GM18868 (cell line): ENCODE results near the gene ELP4.
"Not testable (repeated sequence)": the region's sequence is repeated elsewhere in the genome, so short reads cannot be mapped to it uniquely, and the experiment has no call there.

Experiments used
- ATAC-seq: cut with Tn5 transposase; IDR thresholded peaks from one replicate; pipeline ENCODE4 v1.9.1; 2021; ENCODE audit warnings: mild to moderate bottlenecking, moderate library complexity; ENCODE audit not compliant: unreplicated experiment

The ELP4 gene

GRCh38 chr11:31509429-31510345 is at the start of gene ELP4, which contains the start of gene IMMP1L:
Gene ELP4, plus strand, starts transcription at chr11:31509767. Its CDS starts 18 bp downstream, at chr11:31509785.
Gene IMMP1L, minus strand, starts transcription at chr11:31509622. Its CDS starts 46,346 bp downstream, at chr11:31463276.
- peak; percentile 100 for ATAC-seq

DNA sequence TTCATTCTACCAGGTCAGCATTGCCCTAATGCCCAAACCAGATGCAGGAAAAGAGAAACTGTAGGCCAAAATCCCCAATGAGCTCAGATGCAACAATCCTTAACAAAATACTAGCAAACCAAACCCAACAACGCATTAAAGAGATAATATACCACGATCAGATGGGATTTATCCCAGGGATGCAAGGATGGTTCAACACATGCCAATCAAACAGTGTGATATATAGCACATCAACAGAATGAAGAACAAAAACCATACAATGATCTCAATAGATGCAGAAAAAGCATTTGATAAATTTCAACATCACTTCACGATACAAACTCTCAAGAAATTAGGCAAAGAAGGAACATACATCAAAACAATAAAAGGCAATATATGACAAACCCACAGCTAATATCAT is 45.1 kb upstream of the ELP4 start:
- ATAC-seq = no peak

DNA sequence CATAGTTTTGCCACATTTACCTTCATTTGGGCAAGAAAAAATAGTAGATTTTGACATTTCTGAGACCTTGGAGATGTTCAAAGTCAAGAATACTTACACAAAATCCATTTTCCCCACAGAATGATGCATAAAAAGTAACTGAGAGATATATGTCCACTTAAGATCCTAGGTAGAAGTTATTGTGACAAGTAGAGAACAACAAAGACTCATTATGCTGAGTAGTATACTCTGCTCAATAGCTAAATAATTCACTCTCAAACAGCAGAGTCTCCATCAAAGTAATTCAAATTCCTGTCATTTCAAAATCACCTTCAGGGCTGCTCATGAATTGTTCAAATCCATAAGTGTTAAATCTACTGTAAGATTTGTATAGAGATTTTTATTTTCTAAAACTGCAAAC is 35.5 kb upstream of the ELP4 start:
- ATAC-seq = no peak

DNA sequence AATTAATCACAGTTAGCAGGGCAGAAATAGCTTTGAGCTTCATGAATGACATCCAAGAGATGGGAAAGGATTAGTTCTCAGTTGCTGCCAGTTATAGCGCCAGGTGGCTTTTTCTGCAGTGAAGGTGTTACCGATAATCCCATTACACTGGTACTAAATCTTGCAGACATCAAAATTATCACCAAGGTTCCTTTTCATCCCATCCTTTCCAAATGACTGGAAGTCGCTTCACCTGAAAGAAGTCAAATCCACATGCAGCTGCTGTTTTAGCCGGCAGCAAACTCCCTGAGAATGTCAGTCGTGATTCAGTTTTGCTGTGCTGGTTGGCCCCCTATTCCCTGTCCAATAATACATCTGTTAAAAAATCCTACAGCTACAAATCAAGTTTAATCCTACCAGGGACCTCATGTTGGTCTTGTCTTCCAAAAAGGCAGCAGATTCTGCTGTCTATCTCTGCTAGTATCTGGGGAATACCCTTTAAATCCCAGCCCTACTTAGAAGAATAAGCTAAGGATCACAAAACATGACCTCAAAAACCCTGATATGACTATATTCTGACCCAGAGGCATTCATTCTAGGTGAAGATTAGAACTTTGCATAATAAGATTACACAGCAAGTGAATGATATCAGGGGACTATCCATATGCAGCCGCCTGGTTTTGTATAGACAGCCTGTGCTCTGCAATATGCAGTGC is 31.9 kb upstream of the ELP4 start:
- no peak for ATAC-seq

- ATAC-seq = no peak
Measured at GRCh38 chr11:31478223-31478590, 31.4 kb upstream of the ELP4 start.

DNA sequence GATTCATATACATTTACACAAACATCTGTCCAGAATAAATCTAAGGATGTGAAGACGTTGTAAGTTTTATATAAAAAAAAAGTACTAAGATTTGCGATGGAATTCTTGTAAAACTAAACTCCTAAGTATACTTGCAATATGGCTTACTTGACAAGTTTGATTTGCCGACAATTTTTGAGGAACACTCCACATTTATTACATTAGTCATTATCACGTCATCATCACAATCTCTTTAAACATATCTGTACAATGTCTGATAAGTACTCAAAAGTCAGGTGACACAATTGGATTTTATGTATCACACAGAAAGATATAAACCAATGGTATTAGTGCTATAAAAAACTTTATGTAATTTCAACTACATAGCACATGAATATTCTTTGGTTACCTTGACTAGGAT is 30.5 kb upstream of the ELP4 start:
- ATAC-seq = no peak

GRCh38 chr11:31480930-31481329 is 28.6 kb upstream of the ELP4 start:
- no peak for ATAC-seq

DNA sequence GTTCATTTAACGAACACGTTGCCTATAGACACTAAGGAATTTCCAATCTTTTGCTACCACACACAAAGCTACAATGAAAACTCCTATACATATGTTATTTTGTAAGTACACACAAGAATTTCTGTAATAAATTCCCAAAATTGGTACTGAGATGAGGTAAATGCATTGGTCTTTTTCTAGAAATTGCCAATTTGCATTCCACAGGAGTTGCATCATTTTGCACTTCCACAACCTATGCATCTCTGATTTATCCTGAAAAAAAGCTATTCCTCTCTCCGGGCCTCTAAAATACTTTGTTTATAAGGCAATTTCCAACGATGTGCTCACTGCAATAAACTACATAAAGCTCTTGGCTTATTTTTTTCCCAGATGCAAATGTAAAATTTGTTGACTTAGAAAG is 25.1 kb upstream of the ELP4 start:
- no peak for ATAC-seq

GRCh38 chr11:31487848-31488247 is 21.7 kb upstream of the ELP4 start:
- peak; percentile 72 for ATAC-seq

- no peak for ATAC-seq
Measured at GRCh38 chr11:31492320-31492913, 17.1 kb upstream of the ELP4 start.

GRCh38 chr11:31493235-31493634 is 16.3 kb upstream of the ELP4 start:
- no peak for ATAC-seq

DNA sequence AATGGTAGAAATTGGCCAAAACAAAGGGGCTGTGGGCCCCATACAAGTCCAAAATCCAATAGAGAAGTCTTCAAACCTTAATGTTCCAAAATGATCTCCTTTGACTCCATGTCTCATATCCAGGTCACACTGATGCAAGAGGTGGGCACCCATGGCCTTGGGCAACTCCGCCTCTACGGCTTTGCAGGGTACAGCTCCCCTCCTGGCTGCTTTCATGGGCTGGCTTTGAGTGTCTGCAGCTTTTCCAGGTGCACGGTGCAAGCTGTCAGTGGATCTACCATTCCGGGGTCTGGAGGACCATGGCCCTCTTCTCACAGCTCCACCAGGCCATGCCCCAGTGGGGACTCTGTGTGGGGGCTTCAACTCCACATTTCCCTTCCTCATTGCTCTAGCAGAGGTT is 15.8 kb upstream of the ELP4 start:
- not testable (repeated sequence) for ATAC-seq

DNA sequence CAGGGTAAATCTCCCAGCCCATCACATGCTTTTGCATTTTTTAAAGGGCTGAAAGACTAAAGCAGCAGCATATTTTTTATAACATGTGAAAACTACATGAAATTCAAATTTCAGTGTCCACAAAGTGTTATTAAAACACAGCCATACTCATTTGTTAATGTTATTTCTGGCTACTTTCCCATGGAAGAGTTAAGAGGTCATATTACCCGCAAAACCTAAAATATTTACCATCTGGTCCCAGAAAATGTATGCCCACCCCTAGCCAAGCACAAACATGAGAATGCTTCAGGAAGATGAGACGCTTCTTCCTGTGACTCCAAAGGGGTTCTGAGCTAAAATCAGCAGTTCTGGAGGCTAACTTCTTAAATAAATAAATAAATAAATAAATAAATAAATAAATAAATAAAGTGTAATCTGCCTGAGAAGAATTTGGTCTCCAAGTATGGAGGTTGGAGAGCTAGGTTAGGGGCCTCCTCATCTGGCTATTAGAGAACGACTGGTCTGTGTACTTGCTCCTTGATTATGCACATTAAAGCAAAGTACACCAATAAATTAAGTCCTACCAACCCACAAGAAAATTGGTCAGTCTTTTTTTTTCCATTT is 9.9 kb upstream of the ELP4 start:
- no peak for ATAC-seq

DNA sequence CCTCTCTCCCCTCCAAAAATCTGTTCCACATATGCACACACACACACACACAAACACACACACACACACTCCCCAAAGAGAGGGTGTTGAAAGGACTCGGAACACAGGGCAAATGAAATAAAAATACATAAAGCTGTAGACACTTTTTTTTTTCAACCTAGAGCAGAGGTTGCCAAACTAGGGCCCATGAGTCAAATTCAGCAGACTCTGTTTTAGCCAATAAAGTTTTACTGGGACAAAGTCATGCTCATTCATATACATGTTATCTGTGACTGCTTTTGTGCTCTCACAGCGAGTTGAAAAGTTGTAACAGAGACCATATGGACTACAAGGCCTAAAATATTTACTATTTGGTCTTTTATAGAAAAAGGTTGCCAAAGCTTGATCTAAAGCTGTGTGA is 9.0 kb upstream of the ELP4 start:
- no peak for ATAC-seq

GRCh38 chr11:31509051-31509428 is 527 bp upstream of the ELP4 start:
- peak; percentile 5 for ATAC-seq

- ATAC-seq = no peak
Measured at GRCh38 chr11:31512117-31512516, 2.5 kb downstream of the ELP4 start.

DNA sequence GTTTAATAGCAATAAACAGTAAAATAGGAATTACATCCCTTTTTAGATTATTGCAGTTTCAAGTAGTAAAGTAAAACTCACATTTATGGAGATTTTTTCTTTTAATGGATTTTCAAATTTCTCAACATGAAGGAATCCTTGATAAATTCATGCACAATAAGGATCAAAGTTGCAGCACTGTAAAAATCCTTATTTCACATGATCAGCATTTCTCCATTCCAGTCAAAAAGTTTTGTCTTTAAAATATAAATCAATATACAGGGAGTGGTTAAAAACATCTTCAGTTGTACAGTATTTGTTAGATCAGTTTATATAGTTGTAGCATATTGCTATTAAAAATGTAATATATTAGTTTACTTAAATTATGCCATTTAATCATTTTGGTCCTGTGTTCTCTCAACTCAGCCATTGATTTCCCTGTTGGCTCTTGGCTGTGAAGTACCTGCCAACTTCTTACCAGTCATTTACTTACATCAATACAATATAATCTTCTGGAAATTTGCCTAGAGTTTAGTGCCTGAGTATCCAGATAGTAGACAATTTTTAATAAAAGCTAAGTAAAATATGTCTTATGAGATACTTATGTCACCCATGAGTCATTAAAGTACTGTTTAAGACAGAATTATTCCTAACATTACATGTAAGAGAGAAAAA is 12.1 kb downstream of the ELP4 start:
- no peak for ATAC-seq

- no peak for ATAC-seq
Measured at GRCh38 chr11:31529189-31529588, 19.6 kb downstream of the ELP4 start.

DNA sequence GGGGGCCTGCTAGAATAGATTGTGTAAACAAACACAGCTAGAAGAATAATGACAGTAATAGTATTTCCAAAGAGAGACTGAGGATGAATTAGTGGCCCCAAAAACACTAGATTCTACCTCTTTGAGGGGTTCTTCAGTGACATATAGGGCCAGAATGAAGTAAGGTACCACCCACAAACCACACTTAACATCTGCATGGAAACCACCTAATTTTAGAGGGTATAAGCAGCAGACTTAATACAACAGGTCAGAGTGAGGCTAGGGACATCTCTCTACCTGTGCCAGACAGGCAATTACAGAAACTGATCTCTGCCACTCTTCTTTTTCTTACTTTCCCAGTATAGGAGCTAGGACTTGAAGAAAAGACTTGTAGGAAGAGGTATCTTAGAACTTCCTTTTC is 20.1 kb downstream of the ELP4 start:
- peak; percentile 97 for ATAC-seq

DNA sequence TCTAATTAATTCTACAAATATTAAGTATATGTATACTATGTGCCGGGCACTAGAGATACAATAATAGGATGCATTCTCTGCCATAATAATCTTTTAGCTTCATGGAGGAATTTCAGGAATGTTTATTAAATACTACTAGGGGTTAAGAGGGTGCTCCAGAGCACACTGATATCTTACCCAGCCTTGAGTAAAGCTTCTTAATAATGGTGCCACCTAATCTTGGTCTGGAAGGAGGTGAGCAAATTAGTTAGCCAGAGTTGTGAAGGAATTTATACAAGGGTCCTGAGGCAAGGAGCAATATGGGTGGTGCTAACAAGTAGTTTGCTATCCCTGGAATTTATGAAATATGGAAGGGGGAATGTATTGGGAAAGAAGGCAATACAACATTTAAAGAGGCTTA is 21.7 kb downstream of the ELP4 start:
- no peak for ATAC-seq

DNA sequence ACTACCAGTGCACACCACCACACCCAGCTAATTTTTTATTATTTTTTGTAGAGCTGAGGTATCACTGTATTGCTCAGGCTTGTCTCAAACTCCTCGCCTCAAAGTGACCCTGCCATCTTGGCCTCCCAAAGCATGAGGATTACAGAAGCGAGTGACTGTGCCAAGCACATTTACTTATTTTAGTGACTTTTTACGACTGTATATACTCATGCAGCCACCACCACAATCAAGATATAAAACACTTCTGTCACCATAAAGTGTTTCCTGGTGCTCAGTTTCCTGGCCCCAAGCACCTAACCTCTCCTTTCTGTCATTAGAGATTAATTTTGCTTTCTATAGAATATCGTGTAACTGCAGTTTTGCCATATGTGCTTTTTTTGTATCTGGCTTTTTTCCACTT is 25.9 kb downstream of the ELP4 start:
- no peak for ATAC-seq
